Mesenteric fat pad (tissue), 1 donor: ENCODE measurements around the gene PKN1. TPM values are rescaled to one million over a fixed set of nuclear protein-coding genes. Genes with fewer than 3 reads are reported as not detected.
"Not testable (repeated sequence)": the region's sequence is repeated elsewhere in the genome, so short reads cannot be mapped to it uniquely, and the experiment has no call there.

Experiments
- DNase-seq: peaks from one replicate; pipeline ENCODE4 v3.0.0-alpha.2; 2020; ENCODE audit warnings: low spot score
- long read RNA-seq: library from polyadenylated mRNA; unstranded; transcript quantifications from one replicate; pipeline ENCODE4 v2.0.0, GENCODE V29; 2020
- total RNA-seq: library from RNA; stranded (reverse); fragmentation: NEBNext Ultra II Directional; extraction: Animal tissue kit (Norgen Biotek cat#: 25700); gene quantifications from one replicate; pipeline ENCODE4 v1.2.1, GENCODE V29; 2021
- donor health status: DM: yes; HTN: yes; CAD: no.

PKN1 gene
- 142 TPM for total RNA-seq
- long read RNA-seq, partial matches to known transcripts, result 55 of 69 reads
- long read RNA-seq, other reads (novel, unspliced or antisense), result 6 of 69 reads

GRCh38 chr19:14432791-14433553, at the start of gene PKN1:
TSS of gene PKN1 (plus strand) at chr19:14433306. CDS start at chr19:14433522, 216 bp downstream.
- no peak for DNase-seq

GRCh38 chr19:14383661-14384555, 49.2 kb upstream of the PKN1 start:
- DNase-seq, result no peak

GRCh38 chr19:14385492-14385891, 47.6 kb upstream of the PKN1 start:
- no peak for DNase-seq

- no peak for DNase-seq
Observed at GRCh38 chr19:14390548-14390947, 42.6 kb upstream of the PKN1 start.

DNA sequence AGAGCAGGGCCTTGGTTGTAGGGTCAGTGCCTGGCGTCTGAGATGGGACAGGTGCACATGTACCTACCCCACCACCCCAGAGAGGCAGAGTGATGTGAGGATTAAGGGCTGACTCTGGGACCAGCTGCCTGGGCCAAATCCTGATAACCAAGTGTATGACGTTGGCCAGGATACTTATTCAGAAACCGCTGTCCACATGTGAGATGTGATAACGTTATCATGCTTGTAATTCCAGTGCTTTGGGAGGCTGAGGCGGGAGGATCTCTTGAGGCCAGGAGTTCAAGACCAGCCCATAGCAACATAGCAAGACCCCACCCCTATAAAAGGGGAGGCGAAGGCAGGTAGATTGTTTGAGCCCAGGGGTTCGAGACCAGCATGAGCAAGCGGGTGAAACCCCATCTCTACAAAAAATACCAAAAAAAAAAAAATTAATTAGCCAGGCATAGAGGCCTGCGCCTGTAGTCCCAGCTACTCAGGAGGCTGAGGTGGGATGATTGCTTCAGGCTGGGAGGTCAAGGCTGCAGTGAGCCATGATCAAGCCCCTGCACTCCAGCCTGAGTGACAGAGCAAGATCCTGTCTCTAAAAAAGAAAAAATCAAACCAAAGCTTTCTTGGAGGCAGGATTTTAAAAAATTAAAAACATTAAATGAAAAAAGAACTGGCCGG, 41.8 kb upstream of the PKN1 start:
- DNase-seq, result no peak

- DNase-seq, result no peak
Observed at GRCh38 chr19:14393329-14393728, 39.8 kb upstream of the PKN1 start.

- no peak for DNase-seq
Observed at GRCh38 chr19:14394167-14394566, 38.9 kb upstream of the PKN1 start.

- no peak for DNase-seq
Observed at GRCh38 chr19:14395262-14395661, 37.8 kb upstream of the PKN1 start.

- DNase-seq, result no peak
Observed at GRCh38 chr19:14395710-14396336, 37.3 kb upstream of the PKN1 start.

DNA sequence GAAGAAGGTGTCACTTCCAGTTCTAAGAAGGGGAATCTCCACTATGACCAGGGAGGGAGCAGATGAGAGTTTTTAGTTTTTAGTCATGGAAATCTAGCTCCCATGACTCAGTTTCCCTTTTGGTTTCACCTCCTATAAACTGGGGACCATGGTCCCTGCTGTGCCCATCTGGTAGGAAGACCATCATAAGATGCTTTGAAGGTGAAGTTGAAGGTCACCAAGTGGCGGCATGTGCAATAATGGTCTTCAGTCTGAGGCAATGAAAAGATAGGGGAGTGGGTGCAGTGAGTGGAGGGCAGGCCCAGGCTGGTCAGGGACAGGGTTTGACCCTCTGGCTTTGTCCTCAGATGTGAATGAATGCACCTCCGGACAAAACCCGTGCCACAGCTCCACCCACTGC, 36.4 kb upstream of the PKN1 start:
- not testable (repeated sequence) for DNase-seq

- DNase-seq, result not testable (repeated sequence)
Observed at GRCh38 chr19:14397168-14397567, 35.9 kb upstream of the PKN1 start.

GRCh38 chr19:14400951-14401431, 32.1 kb upstream of the PKN1 start:
- DNase-seq, result no peak

DNA sequence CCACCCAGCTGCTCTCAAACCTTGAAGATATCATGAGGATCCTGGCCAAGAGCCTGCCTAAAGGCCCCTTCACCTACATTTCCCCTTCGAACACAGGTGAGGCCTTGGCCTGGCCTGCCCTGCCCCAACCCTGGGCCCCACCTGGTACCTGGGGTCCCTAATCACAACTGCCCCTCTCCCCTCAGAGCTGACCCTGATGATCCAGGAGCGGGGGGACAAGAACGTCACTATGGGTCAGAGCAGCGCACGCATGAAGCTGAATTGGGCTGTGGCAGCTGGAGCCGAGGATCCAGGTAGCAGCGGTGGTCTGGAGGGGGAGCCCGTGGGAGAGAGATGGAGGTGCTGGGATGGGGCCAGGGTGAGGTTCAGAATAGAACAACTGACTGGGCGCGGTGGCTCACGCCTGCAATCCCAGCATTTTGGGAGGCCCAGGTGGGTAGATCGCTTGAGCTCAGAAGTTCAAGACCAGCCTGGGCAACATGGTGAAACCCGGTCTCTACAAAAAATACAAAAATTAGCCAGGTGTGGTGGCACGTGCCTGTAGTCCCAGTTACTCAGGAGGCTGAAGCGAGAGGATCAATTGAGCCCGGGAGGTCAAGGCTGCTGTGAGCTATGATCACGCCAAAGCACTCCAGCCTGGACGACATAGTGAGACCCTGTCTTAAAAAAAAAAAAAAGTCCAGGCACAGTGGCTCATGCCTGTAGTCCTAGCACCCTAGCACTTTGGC, 31.5 kb upstream of the PKN1 start:
- DNase-seq, result no peak

GRCh38 chr19:14402332-14403144, 30.6 kb upstream of the PKN1 start:
- DNase-seq, result no peak

DNA sequence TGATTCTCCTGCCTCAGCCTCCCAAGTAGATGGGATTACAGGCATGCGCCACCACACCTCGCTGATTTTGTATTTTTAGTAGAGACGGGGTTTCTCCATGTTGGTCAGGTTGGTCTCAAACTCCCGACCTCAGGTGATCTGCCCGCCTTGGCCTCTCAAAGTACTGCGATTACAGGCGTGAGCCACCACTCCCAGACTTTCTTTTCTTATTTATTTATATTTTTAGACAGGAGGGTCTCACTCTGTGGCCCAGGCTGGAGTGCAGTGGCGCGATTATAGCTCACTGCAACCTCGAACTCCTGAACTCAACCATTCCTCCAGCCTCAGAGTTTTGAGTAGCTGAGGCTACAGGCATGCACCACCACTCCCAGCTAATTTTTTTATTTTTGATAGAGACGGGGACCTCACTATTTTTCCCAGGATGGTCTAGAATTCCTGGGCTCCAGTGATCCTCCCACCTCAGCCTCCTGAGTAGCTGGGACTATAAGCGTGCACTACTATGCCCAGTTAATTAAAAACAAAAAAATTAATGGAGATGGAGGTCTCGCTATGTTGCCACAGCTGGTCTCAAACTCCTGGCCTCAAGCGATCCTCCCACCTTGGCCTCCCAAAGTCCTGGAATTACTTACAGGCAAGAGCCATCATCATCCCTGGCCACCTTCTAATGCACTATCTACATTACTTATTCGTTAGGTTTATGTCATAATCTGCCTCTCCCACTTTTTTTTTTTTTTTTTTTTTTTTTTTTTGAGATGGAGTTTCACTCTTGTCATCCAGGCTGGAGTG, 29.8 kb upstream of the PKN1 start:
- DNase-seq, result not testable (repeated sequence)

DNA sequence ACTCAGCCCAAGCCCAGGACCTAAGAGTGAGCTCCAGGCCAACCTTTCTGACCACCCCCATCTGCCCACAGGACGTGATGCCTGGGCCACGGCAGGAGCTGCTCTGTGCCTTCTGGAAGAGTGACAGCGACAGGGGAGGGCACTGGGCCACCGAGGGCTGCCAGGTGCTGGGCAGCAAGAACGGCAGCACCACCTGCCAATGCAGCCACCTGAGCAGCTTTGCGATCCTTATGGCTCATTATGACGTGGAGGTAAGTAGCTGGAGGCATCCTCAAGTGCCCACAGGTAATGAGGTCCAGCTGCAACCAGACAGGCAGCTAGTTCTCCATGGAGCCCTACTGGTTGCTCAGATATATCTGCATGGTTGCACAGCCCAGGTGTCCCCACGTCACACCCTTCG, 28.8 kb upstream of the PKN1 start:
- no peak for DNase-seq

DNA sequence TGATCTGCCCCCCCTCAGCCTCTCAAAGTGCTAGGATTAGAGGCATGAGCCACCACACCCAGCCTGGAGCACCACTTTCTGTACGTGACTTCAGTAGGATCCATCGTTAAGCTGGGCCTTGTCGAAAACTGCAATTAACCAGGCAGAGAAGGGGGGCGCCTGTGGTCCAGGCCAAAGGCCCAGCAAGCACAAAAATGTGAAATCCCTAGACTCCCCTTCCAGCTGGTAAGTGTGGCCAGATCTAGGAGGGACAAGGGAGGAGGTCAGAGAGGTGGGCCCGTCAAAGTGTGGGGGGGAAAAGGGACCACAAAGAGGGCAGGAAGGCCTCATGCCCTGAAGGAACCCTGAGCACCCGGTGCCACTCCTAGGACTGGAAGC, 27.7 kb upstream of the PKN1 start:
- DNase-seq, result no peak

- DNase-seq, result peak; percentile 97
Observed at GRCh38 chr19:14405758-14406644, 27.1 kb upstream of the PKN1 start.
